B cell (primary cell): Measurements from ENCODE around the gene RNF17. TPM values are rescaled to one million over a fixed set of nuclear protein-coding genes. Genes with fewer than 3 reads are reported as not detected.
A peak's percentile ranks its signal among the peaks of the same experiment; 100 is the strongest.

ENCODE experiments used
- ATAC-seq: fragments of 200-7000 bp; cut with Tn5 transposase; one replicate; pipeline ENCODE4 v1.10.0; 2021; ENCODE audit warnings: low read depth, mild to moderate bottlenecking, moderate number of reproducible peaks, moderate library complexity
- CTCF ChIA-PET: fragments of 350-600 bp; sonication (Branson Sonifier 250); formaldehyde crosslinking; loops from one replicate; lab custom pipeline; 2021; ENCODE audit warnings: antibody characterized with exemption, inconsistent platforms; lab: Charles Lee
- POLR2A ChIA-PET: fragments of 350-600 bp; sonication (Branson Sonifier 250); formaldehyde crosslinking; loops from one replicate; lab custom pipeline; 2021; ENCODE audit warnings: antibody characterized with exemption; lab: Charles Lee
- DNase-seq: peaks from one replicate; pipeline ENCODE4 v3.0.0; 2013
- H2AFZ ChIP-seq: 2 replicates; pipeline ENCODE4 v1.6.1; 2012; ENCODE audit warnings: mild to moderate bottlenecking, low read depth, low read length; ENCODE audit not compliant: insufficient read depth, poor library complexity, severe bottlenecking
- H3K27ac ChIP-seq, 2 donors: 1 replicate in 1 of 2; 2 replicates in 1 of 2; pipeline ENCODE4 v1.5.1; 2012 to 2013; ENCODE audit warnings: low read length in 2 of 2, mild to moderate bottlenecking in 2 of 2, moderate library complexity in 1 of 2
- H3K27me3 ChIP-seq, 4 experiments: fragments of 200-600 bp in 1 of 4; sonication (generic) in 1 of 4; replicated peaks in 1 of 4; 1 replicate in 2 of 4; 2 replicates in 2 of 4; pipeline versions ENCODE4 v1.6.1 to v1.7.0; 2013 to 2016; ENCODE audit warnings: low read length in 3 of 4, mild to moderate bottlenecking in 2 of 4, mixed read lengths in 1 of 4, moderate library complexity in 1 of 4; ENCODE audit not compliant: insufficient read depth in 4 of 4, control insufficient read depth in 3 of 4; ENCODE audit errors: control extremely low read depth in 1 of 4
- H3K36me3 ChIP-seq, 2 experiments: replicated peaks in 1 of 2; 1 replicate in 1 of 2; 2 replicates in 1 of 2; pipeline versions ENCODE4 v1.6.1 to v1.7.1; 2013; ENCODE audit warnings: low read length in 1 of 2; ENCODE audit not compliant: insufficient read depth in 2 of 2, control insufficient read depth in 1 of 2; ENCODE audit errors: control extremely low read depth in 1 of 2, extremely low read depth in 1 of 2
- H3K4me1 ChIP-seq, 2 donors: fragments of 200-600 bp in 1 of 2; sonication (generic) in 1 of 2; 1 replicate in 1 of 2; 2 replicates in 1 of 2; pipeline versions ENCODE4 v1.5.1 to v1.6.1; 2013 to 2017; ENCODE audit warnings: low read length in 2 of 2; ENCODE audit not compliant: control insufficient read depth in 2 of 2, insufficient read depth in 2 of 2
- H3K4me2 ChIP-seq: replicated peaks from 2 replicates; pipeline ENCODE3; 2012; ENCODE audit warnings: mild to moderate bottlenecking, low read depth, low read length; ENCODE audit not compliant: poor library complexity, severe bottlenecking
- H3K4me3 ChIP-seq, 5 experiments: fragments of 200-600 bp in 1 of 5; sonication (generic) in 1 of 5; 1 replicate in 3 of 5; 2 replicates in 2 of 5; pipeline versions ENCODE4 v1.5.1 to v1.7.0; 2011 to 2016; ENCODE audit warnings: low read length in 4 of 5, mild to moderate bottlenecking in 4 of 5, low read depth in 2 of 5, control low read depth in 1 of 5, moderate library complexity in 1 of 5; ENCODE audit not compliant: insufficient read depth in 1 of 5; ENCODE audit errors: control extremely low read depth in 1 of 5, extremely low read depth in 1 of 5
- H3K79me2 ChIP-seq: fragments of 200-600 bp; sonication (generic); one replicate; pipeline ENCODE4 v1.6.0; 2016; ENCODE audit warnings: low read length; ENCODE audit not compliant: control insufficient read depth, insufficient read depth
- H3K9ac ChIP-seq: fragments of 200-600 bp; sonication (generic); 2 replicates; pipeline ENCODE4 v1.6.1; 2017; ENCODE audit warnings: mild to moderate bottlenecking, low read length, moderate library complexity
- H3K9me3 ChIP-seq, 3 donors: one replicate each; pipeline versions ENCODE4 v1.6.1 to v1.7.1; 2013; ENCODE audit warnings: low read length in 2 of 3; ENCODE audit not compliant: control insufficient read depth in 2 of 3, insufficient read depth in 1 of 3; ENCODE audit errors: control extremely low read depth in 1 of 3
- H4K20me1 ChIP-seq: 2 replicates; pipeline ENCODE4 v1.6.0; 2012; ENCODE audit warnings: mild to moderate bottlenecking, low read length; ENCODE audit not compliant: insufficient read depth, control insufficient read depth, poor library complexity, severe bottlenecking
- H3K27ac Mint-ChIP-seq: one replicate; pipeline ENCODE4 v1.8.0; 2021; ENCODE audit warnings: mixed read lengths
- H3K27me3 Mint-ChIP-seq: one replicate; pipeline ENCODE4 v1.8.0; 2021; ENCODE audit warnings: mixed read lengths
- H3K4me1 Mint-ChIP-seq: one replicate; pipeline ENCODE4 v1.8.0; 2021; ENCODE audit warnings: mixed read lengths
- H3K4me3 Mint-ChIP-seq: one replicate; pipeline ENCODE4 v1.8.0; 2021; ENCODE audit warnings: mixed read lengths
- H3K9me3 Mint-ChIP-seq: one replicate; pipeline ENCODE4 v1.8.0; 2022; ENCODE audit warnings: mixed read lengths; ENCODE audit not compliant: insufficient read depth
- EZH2 ChIP-seq: IDR thresholded peaks from 2 replicates; pipeline ENCODE4 v1.6.1; 2012; ENCODE audit warnings: borderline replicate concordance, low read depth, mild to moderate bottlenecking, moderate library complexity, low read length; ENCODE audit not compliant: insufficient read depth, poor library complexity, severe bottlenecking
- WGBS: methylation state at CpG from one replicate; pipeline ENCODE4 v1.1.5; 2013; ENCODE audit warnings: missing lambda C conversion rate; ENCODE audit not compliant: insufficient coverage; 5-methylcytosine and 5-hydroxymethylcytosine counted together
- intact Hi-C: fragments of 100-400 bp; cut with micrococcal nuclease; formaldehyde crosslinking; loops from one replicate; pipeline ENCODE4 v1.10.0; 2022
- polyA plus RNA-seq: library from polyadenylated mRNA; depleted of rRNA; stranded (reverse); fragments of >200 nt; gene quantifications from 2 replicates; pipeline ENCODE4 v1.2.3, GENCODE V29; 2012
- total RNA-seq, 2 donors: library from RNA; stranded (reverse); fragments of 120-200 nt in 1 of 2; gene quantifications; 1 replicate in 1 of 2; 2 replicates in 1 of 2; pipeline versions ENCODE4 v1.2.3 to v1.2.4, GENCODE V29; 2013 to 2022
- TF ChIP-seq, protein P1 (sequence below): fragments of 200-600 bp; IDR thresholded peaks from one replicate; pipeline ENCODE4 v1.8.0; 2022; ENCODE audit warnings: antibody characterized with exemption, mild to moderate bottlenecking

RNF17 gene
- total and polyA plus RNA-seq, 2 donors (not counting 1 experiment from before 2014, with no cell fraction given), result 0.12 TPM; not detected in 1

DNA sequence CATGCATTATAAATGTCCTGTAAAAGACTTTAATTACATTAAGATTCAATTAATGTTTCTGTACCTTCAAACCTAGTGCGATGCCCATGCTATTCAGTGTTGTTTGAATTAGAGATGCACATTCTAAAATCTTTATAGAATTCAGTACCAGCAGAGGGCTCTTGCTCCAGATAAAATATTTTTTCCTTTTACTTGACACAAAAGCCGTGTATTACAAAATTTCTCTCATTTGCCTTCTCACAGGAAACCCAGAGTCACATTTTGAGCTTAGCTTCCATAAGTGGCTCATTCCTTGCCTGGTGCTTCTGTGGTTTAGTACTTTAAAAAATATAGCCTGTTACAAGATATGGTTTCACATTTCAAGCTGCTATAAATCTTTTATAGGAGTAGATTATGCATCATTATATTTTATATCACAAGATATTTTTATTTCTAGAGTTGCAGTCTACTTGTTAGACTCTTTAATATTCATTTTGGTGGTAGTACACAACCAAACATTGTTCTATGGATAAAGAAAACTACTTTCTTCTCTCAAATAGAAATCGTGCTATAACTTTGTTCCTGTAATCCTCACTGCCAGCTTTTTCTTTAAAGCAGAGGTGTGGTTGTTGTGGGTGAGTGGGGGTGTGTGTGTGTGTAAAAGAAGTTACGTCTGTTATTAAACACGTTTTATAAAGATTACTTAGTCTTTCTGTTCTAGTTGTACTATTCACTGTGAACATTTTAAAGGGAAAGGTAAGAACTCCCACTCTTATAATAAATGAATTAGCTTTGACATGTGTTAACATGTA, 101.4 kb downstream of the RNF17 start:
- Mint-ChIP-seq H3K27me3 (peaks cover 10% of the 10 kb centered on the region), H3K27ac (no peak overlapping the region), H3K4me1 (no peaks in the 10 kb centered on the region), H3K9me3 (no peaks in the 10 kb centered on the region), H3K4me3 (no peak overlapping the region)
- intact Hi-C loops, result no loop called here
- ATAC-seq, result no peak
- ChIA-PET CTCF (interaction anchor here (0.9 to 1.3 kb wide), 4 partner anchors 58 to 104 kb away, joined by 3 to 5 read pairs (median 4); no protein-coding TSS in a partner anchor), POLR2A (interaction anchor here (0.6 kb wide), 1 partner anchor 1380 kb away, joined by 3 read pairs; no protein-coding TSS in a partner anchor)
- H3K4me2 ChIP-seq, result no peak overlapping the region
- peak; percentile 7 for DNase-seq
- no peaks in the 10 kb centered on the region for H3K79me2 ChIP-seq
- H3K9ac ChIP-seq, result no peak overlapping the region
- peaks cover 0 to 2% (median 0%) of the 10 kb centered on the region in 4 experiments for H3K27me3 ChIP-seq
- TF ChIP-seq, protein P1, sequence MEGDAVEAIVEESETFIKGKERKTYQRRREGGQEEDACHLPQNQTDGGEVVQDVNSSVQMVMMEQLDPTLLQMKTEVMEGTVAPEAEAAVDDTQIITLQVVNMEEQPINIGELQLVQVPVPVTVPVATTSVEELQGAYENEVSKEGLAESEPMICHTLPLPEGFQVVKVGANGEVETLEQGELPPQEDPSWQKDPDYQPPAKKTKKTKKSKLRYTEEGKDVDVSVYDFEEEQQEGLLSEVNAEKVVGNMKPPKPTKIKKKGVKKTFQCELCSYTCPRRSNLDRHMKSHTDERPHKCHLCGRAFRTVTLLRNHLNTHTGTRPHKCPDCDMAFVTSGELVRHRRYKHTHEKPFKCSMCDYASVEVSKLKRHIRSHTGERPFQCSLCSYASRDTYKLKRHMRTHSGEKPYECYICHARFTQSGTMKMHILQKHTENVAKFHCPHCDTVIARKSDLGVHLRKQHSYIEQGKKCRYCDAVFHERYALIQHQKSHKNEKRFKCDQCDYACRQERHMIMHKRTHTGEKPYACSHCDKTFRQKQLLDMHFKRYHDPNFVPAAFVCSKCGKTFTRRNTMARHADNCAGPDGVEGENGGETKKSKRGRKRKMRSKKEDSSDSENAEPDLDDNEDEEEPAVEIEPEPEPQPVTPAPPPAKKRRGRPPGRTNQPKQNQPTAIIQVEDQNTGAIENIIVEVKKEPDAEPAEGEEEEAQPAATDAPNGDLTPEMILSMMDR, result no peak
- TF ChIP-seq EZH2, result no peak
- H3K27ac ChIP-seq, result no peak overlapping the region
- peak overlapping the region; percentile 18 for H2AFZ ChIP-seq
- H3K4me1 ChIP-seq, result no peaks in the 10 kb centered on the region
- no peaks in the 10 kb centered on the region for H3K36me3 ChIP-seq
- no CpG with 5 or more reads among the region's 5 CpGs for WGBS
- no peaks in the 10 kb centered on the region for H3K9me3 ChIP-seq
- H4K20me1 ChIP-seq, result no peaks in the 10 kb centered on the region
- no peak overlapping the region for H3K4me3 ChIP-seq

DNA sequence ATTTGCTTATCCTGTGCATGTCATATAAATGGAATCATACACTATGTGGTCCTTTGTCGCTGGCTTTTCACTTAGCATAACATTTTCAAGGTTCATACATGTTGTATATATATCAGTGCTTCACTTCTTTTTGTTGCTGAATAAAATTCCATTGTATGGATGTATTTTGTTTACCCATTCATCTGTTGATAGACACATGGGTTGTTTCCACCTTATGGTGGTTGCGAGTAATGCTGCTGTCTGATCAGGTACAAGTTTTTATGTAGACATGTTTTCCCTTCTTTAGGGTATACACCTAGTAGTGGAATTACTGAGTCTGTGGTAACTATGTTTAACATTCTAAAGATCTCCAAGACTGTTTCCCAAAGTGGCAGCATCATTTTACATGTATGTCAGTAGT, 102.5 kb downstream of the RNF17 start:
- Mint-ChIP-seq H3K4me1 (no peaks in the 10 kb centered on the region), H3K4me3 (no peak overlapping the region), H3K27me3 (peaks cover 14% of the 10 kb centered on the region), H3K27ac (no peak overlapping the region), H3K9me3 (no peaks in the 10 kb centered on the region)
- Histone ChIP-seq H3K9me3 (no peaks in the 10 kb centered on the region), H3K9ac (no peak overlapping the region), H4K20me1 (no peaks in the 10 kb centered on the region), H3K27me3 (peaks cover 0 to 2% (median 0%) of the 10 kb centered on the region in 4 experiments), H3K79me2 (no peaks in the 10 kb centered on the region), H2AFZ (no peak overlapping the region), H3K36me3 (no peaks in the 10 kb centered on the region), H3K27ac (no peak overlapping the region), H3K4me3 (no peak overlapping the region), H3K4me1 (no peaks in the 10 kb centered on the region), H3K4me2 (no peak overlapping the region)
- DNase-seq, result no peak
- CTCF ChIA-PET, result interaction anchor here (0.6 kb wide), 1 partner anchor 10 kb away, joined by 3 read pairs; no protein-coding TSS in a partner anchor
- no CpG with 5 or more reads among the region's 2 CpGs for WGBS
- TF ChIP-seq EZH2, result no peak
- TF ChIP-seq, protein P1, result no peak
- intact Hi-C loops, result no loop called here
- POLR2A ChIA-PET, result no interaction called here
- no peak for ATAC-seq
